ENCODE measurements around the gene SDC3. TPM values are rescaled to one million over a fixed set of nuclear protein-coding genes. Genes with fewer than 3 reads are reported as not detected.

SDC3 gene
- polyA plus RNA-seq, 1 donor: 24.8 TPM

DNA sequence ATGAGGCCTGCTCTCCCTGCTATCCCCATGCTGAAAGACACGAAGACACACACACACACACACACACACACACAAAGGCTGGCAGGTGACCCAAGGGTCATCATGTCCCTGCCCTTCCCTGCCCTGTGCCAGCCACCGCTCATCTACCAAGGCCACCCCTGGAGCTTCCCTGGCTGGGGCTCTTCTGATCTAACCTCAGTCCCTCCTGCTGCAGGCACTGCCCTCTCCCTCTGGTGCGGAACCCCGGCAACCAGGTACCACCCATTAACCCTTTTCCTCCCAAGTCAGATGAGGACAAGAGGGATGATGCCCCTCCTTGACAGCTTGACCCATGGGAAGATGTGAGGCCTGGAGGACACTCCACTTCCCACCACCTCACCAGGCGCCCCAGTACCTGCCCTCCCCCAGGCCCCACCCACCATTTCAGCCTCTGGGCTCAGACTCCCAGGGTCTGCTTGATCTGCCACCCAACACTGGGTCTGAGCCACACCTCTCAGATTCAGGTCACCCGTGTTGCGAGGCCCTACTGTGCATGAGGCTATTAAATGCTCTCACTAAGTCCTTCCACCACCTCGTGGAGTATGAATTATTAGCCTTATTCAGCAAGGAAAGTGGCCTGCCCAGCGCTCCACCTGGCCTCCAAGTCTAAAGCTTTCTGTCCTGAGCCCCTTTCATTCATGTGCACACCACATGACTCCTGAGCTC is 2.5 kb downstream of the SDC3 start:
- DNase-seq: no peak

GRCh38 chr1:30905403-30905802 is 3.2 kb downstream of the SDC3 start:
- DNase-seq: no peak

- no peak for DNase-seq
Measured at GRCh38 chr1:30904962-30905335, 3.6 kb downstream of the SDC3 start.

DNA sequence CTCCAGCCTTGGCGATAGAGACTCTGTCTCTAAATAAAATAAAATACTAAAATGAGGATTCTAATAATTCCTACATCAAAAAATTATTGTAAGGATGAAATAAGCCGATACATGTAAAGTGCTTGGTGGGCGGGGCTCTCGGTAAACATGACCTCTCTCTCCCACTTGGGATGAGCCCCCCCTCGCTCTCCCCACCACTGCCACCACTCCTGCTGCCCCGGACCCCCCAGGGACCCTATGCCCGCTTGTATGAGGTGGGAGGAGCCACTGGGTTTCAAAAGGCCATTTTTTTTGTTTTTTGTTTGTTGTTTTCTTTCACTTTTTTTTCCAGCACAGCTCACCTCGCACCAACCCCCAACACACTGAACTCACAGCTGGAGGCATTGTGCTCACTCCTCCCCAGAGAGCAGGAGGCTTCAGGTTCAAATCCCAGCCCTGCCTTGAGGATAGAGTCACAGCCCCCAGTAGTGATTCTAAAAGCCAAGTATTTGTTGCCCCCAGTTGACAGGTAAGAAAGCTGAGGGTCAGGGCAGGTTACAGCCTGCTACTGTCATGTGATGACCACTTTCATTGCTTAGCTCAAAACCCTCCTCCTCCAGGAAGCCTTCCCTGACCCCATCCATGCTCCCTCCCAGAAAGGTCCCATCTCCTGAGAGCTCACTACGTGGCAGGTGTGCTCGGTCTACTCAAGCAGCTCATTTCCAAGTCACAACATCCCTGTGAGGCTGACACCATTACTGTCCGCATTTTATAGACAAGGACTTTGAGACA is 4.2 kb downstream of the SDC3 start:
- DNase-seq: no peak

DNA sequence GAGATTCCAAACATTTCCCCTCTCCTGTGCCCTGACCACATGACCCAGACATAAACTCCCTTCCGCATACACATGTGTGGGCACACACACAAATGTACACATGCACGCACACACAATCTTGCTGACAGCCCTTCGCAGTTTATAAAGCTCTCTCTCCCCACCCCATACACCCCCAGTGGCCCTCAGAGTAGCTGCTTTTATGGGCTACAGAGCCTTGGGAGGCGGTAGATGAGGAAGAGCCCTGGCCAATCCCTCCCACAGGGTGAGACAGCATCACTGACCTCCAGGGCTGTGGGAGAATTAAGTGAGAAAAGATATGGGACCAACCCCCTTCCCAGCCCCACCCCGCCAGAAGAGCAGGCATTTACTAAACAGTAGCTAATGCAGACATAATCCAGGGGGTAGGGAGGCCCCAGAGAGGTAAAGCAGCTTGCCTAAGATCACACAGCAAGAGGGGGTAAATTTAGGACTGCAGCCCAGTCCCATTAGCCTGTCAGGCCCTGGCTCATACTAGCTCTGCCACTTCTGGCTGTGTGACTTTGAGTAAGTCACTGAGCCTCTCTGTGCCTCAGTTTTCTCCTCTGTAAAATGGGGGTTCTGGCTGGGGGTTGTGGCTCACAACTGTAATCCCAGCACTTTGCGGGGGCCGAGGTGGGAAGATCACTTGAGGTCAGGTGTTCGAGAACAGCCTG is 5.1 kb downstream of the SDC3 start:
- no peak for DNase-seq

GRCh38 chr1:30902593-30903290 is 5.8 kb downstream of the SDC3 start:
- DNase-seq: no peak

- DNase-seq: no peak
Measured at GRCh38 chr1:30901798-30902581, 6.6 kb downstream of the SDC3 start.

- no peak for DNase-seq
Measured at GRCh38 chr1:30900931-30901560, 7.5 kb downstream of the SDC3 start.

GRCh38 chr1:30900486-30900885 is 8.1 kb downstream of the SDC3 start:
- no peak for DNase-seq

DNA sequence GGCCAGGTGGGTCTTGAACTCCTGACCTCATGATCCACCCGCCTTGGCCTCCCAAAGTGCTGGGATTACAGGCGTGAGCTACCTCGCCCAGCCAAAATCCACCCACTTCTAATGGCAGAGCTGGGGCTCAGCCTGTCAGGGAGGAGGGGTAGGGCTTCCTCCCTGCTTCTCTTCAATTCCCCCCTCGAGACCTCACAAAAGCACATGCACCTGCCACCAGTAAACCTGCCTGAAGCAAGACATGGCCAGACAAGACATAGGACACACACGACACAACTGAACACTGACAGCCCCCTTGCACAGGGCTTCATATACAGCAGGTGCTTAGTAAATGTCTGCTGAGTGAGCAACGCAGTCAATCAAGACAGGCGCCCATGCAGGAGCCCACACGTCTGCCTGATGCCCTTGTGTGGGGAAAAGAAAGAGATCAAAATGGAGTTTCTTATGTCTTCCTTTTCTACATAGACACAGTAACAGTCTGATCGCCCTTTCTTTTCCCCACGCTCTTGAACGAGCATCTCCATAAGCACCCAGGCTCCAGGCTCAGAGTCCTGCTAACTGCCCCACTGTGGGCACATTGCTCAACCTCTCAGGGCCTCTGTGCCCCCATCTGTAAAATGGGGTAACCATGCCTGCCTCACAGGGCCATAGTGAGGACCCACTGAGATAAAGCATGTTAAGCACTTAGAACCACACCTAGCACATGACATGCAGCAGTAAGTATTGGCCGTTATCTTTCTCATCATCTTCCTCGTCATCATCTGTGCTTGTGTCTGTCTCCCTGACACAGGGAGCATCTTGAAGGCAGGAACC is 8.8 kb downstream of the SDC3 start:
- no peak for DNase-seq

- DNase-seq: no peak
Measured at GRCh38 chr1:30898031-30898815, 10.3 kb downstream of the SDC3 start.

- no peak for DNase-seq
Measured at GRCh38 chr1:30896905-30897304, 11.7 kb downstream of the SDC3 start.

- DNase-seq: no peak
Measured at GRCh38 chr1:30895944-30896660, 12.5 kb downstream of the SDC3 start.

DNA sequence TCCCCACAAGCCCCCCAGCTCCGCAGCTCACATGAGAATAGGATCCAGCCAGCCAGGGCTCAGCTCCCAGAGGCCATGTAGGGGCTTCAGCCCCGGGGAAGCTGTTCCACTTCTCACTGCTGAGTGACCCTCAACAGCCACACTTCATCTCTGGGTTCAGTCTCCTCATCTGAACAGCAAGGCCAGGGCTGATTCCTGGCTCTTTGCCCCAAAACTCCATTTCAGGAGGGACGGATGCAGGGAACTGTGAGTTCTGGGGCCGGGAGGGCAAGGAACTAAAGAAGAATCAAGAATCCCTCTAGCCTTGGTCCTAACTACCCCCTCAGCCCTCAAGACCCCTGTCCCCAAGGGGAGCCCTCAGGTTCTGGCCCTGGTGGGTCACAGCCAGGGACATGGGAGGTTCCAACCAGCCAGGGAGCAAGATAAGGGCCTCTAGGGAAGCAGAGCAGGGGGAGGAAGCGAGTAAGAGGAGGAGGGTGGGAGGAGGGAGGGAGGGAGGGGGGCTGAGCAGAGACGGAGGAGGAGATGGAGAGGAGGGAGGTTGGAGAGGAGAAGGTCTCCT is 13.1 kb downstream of the SDC3 start:
- DNase-seq: no peak

- DNase-seq: no peak
Measured at GRCh38 chr1:30894508-30894973, 14.0 kb downstream of the SDC3 start.

GRCh38 chr1:30893776-30894507 is 14.6 kb downstream of the SDC3 start:
- DNase-seq: no peak

DNA sequence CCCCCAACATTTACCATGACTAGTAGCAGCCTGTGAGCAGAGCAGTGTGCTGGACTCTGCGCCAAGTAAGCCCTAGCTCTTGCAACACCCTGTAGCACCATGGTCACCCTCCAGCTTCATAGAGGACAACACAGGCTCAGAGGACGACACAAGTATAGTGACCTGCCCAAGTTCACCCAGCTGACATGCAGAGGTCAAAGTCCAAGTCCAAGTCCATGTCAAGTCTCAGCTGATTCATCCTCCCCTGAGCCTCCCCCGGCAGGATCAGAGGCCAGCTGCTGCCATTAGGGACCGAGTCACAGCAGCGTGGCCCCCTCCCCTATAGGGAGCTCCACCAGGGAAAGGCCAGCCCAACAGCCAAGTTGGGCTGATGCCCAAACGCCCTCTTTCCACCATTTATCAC is 15.9 kb downstream of the SDC3 start:
- no peak for DNase-seq

GRCh38 chr1:30891227-30891552 is 17.4 kb downstream of the SDC3 start:
- no peak for DNase-seq
